ENCODE results near the gene PPP1R9A.
A peak's percentile ranks its signal among the peaks of the same experiment; 100 is the strongest.

PPP1R9A gene

GRCh38 chr7:95054386-95054785 lies 147.0 kb downstream of the PPP1R9A start:
- no peak overlapping the region for H3K4me3 ChIP-seq (ENCODE audit: control insufficient read depth, low read depth, low read length)
- no peak for DNase-seq (ENCODE audit: low read depth)
- TF ChIP-seq CTCF (conservative IDR thresholded peaks at IDR 0.05; ENCODE audit: control insufficient read depth, insufficient read depth, low read depth, low read length) = no peak

DNA sequence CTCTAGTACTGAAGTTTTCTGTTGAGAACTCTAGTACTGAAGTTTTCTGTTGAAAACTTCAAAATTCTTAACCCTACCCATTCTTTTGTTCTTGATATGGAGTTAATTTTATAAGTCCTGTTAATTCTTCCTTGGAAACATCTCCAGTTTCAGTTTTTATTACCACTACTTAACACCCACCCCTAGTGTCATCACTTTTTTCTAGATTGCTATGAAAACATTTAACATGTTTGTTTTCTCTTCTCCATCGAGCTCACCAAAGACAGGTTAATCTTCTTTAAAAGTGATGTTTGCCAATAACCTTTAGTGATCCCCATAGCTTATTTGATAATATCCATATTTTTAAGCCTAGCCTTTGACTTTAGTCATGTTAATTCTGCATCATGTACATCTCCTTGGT lies 147.9 kb downstream of the PPP1R9A start:
- no peak for DNase-seq (ENCODE audit: low read depth)
- no peak for TF ChIP-seq CTCF (conservative IDR thresholded peaks at IDR 0.05; ENCODE audit: control insufficient read depth, insufficient read depth, low read depth, low read length)
- no peak overlapping the region for H3K4me3 ChIP-seq (ENCODE audit: control insufficient read depth, low read depth, low read length)

GRCh38 chr7:95056107-95056739 lies 148.8 kb downstream of the PPP1R9A start:
- H3K4me3 ChIP-seq (ENCODE audit: control insufficient read depth, low read depth, low read length) = no peak overlapping the region
- TF ChIP-seq CTCF (conservative IDR thresholded peaks at IDR 0.05; ENCODE audit: control insufficient read depth, insufficient read depth, low read depth, low read length) = no peak
- no peak for DNase-seq (ENCODE audit: low read depth)

GRCh38 chr7:95056901-95057300 lies 149.5 kb downstream of the PPP1R9A start:
- no peak overlapping the region for H3K4me3 ChIP-seq (ENCODE audit: control insufficient read depth, low read depth, low read length)
- DNase-seq (ENCODE audit: low read depth) = no peak
- no peak for TF ChIP-seq CTCF (conservative IDR thresholded peaks at IDR 0.05; ENCODE audit: control insufficient read depth, insufficient read depth, low read depth, low read length)

- H3K4me3 ChIP-seq (ENCODE audit: control insufficient read depth, low read depth, low read length) = no peak overlapping the region
These were observed 152.5 kb downstream of the PPP1R9A start for GRCh38 chr7:95059842-95060313.

GRCh38 chr7:95062901-95063300 lies 155.5 kb downstream of the PPP1R9A start:
- no peak overlapping the region for H3K4me3 ChIP-seq (ENCODE audit: control insufficient read depth, low read depth, low read length)
- DNase-seq (ENCODE audit: low read depth) = no peak
- TF ChIP-seq CTCF (conservative IDR thresholded peaks at IDR 0.05; ENCODE audit: control insufficient read depth, insufficient read depth, low read depth, low read length) = no peak

More at GRCh38 chr7:95059842-95060313, 152.5 kb downstream of the PPP1R9A start:
- TF ChIP-seq CTCF (conservative IDR thresholded peaks at IDR 0.05; ENCODE audit: control insufficient read depth, insufficient read depth, low read depth, low read length) = no peak
- DNase-seq (ENCODE audit: low read depth) = peak; percentile 8
